ENCODE results near the gene PARPBP.

- TF ChIP-seq EZH2 (IDR thresholded peaks at IDR 0.05) = no peak
- TF ChIP-seq POLR2AphosphoS5 (IDR thresholded peaks at IDR 0.05; ENCODE audit: borderline replicate concordance, low read depth, low read length) = no peak
Measured at GRCh38 chr12:102107970-102108369, 12.0 kb upstream of the PARPBP start.

Measured in SK-N-MC (cell line).